BLaER1 treated with 17β-estradiol and CSF1 and Interleukin-3, amounts not matched to agents 10 nM and 100 nM (cell line): ENCODE results near the gene ATG2A.

Experiments used
- H3K27ac ChIP-seq, 11 experiments: shearing (Covaris generic); formaldehyde crosslinking; 2 replicates each; pipeline ENCODE4 v1.8.1; 2022
- H3K27me3 ChIP-seq, 11 experiments: shearing (Covaris generic); formaldehyde crosslinking; 2 replicates each; pipeline ENCODE4 v1.8.1; 2022
- H3K36me3 ChIP-seq, 11 experiments: shearing (Covaris generic); formaldehyde crosslinking; 2 replicates each; pipeline ENCODE4 v1.8.1; 2022
- H3K4me1 ChIP-seq, 10 experiments: shearing (Covaris generic); formaldehyde crosslinking; 2 replicates each; pipeline ENCODE4 v1.8.1; 2022
- H3K4me2 ChIP-seq, 11 experiments: shearing (Covaris generic); formaldehyde crosslinking; 2 replicates each; pipeline ENCODE4 v1.8.1; 2022
- H3K4me3 ChIP-seq, 10 experiments: shearing (Covaris generic); formaldehyde crosslinking; 2 replicates each; pipeline ENCODE4 v1.8.1; 2022
- H3K9ac ChIP-seq, 11 experiments: shearing (Covaris generic); formaldehyde crosslinking; 2 replicates each; pipeline ENCODE4 v1.8.1; 2022
- H3K9me3 ChIP-seq, 11 experiments: shearing (Covaris generic); formaldehyde crosslinking; replicated peaks in 1 of 11; 2 replicates each; pipeline ENCODE4 v1.8.1; 2022
- H4K20me1 ChIP-seq, 11 experiments: shearing (Covaris generic); formaldehyde crosslinking; 2 replicates each; pipeline ENCODE4 v1.8.1; 2022
- Cebpa-rat ChIP-seq, 11 experiments: shearing (Covaris generic); IDR thresholded peaks; 2 replicates each; pipeline ENCODE4 v1.8.1; 2022

Gene ATG2A

DNA sequence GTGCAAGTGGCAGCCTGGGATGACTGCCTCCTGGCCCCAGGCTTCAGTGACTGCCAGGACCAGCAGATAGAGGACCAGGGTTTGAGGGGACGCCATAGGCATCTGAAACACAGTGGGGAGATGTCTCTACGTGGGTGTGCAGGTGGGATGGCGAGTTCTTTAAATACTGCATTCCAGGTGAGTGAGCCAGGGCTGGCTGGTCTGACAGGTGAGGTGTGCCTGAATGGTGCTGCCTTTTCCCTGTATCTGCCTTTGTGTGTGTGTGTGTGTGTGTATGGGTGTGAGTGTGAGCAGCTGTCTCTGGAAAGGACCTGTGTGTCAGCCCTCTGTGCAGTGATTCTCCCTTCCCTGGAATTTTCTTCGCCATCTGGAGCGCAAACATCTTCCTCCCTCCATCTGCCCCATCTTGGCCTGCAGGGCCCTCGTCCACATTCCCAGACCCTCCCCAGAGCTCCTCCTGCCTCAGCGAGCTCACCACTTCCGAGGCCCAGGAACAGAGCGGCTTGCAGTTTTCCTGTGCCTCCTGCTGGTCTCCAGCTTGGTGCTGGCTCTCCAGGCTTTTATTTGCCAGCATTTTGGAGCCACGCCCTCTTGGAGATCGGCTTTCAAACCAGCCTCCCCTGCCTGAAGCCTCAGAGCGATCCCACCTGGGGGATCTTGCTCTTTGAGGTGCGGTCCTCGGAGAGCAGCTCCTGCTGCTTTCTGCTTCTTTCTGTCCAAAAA is 18.5 kb upstream of the ATG2A start, which contains the start of gene GPHA2:
Gene GPHA2, minus strand, starts transcription at position 535 of the 723 bp plus-strand sequence. Its CDS starts 433 bp downstream, at position 102.
- Histone ChIP-seq H3K4me1 (peaks cover 0 to 17% (median 2%) of the 10 kb centered on the region in 10 experiments; a peak in 4 of 20 replicates), H3K4me3 (no peak within 1 kb of the TSS), H3K27ac (no peak within 1 kb of the TSS), H3K9me3 (no peaks in the 10 kb centered on the region), H3K9ac (0 out of 22 replicates have a peak within 1 kb of the TSS, but pooled peaks of 3 of the 11 experiments have one; percentile 1 to 6 (median 5)), H3K27me3 (no peaks in the 10 kb centered on the region), H3K36me3 (peaks cover 15 to 49% (median 24%) of the 10 kb centered on the region in 11 experiments; a peak in 15 of 22 replicates), H4K20me1 (peaks cover 0 to 18% (median 0%) of the 10 kb centered on the region in 11 experiments; a peak in 2 of 22 replicates), H3K4me2 (peak within 1 kb of the TSS in 2 of 11 experiments; percentile 6; a peak in 1 of 22 replicates)
- no peak for TF ChIP-seq Cebpa-rat (IDR thresholded peaks at IDR 0.05)

DNA sequence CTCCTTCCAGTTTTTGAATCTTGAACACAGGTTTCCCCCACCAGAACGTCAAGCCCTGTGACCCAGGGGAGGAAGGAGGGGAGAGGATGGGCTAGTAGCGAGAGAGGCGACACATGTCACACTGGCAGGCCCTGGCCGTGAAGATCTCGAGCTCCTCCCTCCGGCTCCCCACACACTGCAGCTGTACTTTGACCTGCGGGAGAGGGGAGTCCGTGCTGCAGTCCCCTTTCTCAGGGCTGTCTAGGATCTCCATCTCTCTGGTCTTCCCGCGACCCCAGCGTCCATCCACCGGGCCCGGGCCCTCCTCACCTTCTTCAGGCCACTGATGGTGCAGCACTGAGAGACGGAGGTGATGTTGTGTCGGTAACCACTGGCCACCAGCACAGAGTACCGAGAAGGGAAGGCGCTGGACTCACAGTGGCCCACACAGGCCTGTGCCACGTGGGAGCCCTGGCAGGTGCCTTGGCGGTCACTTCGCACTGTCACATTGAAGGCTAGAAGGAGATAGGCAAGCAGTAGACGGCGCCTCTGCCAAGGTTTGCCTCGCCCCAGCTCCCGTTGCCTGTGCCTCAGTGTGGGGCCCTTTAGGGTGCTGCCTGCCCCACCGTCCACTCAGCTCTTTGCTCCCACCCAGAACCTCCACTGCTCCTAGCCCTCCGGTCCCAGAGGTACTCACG is 17.8 kb upstream of the ATG2A start:
- Histone ChIP-seq H3K9me3 (no peaks in the 10 kb centered on the region), H3K27me3 (no peaks in the 10 kb centered on the region), H3K4me2 (no peak overlapping the region), H3K4me3 (no peak overlapping the region), H3K27ac (no peak overlapping the region), H3K36me3 (peaks cover 16 to 56% (median 31%) of the 10 kb centered on the region in 11 experiments; a peak in 15 of 22 replicates), H3K4me1 (peaks cover 0 to 17% (median 2%) of the 10 kb centered on the region in 10 experiments; a peak in 4 of 20 replicates), H3K9ac (0 out of 22 replicates have a peak overlapping the region, but pooled peaks of 1 of the 11 experiments have one; percentile 6), H4K20me1 (peaks cover 0 to 18% (median 0%) of the 10 kb centered on the region in 11 experiments; a peak in 2 of 22 replicates)
- no peak for TF ChIP-seq Cebpa-rat (IDR thresholded peaks at IDR 0.05)

DNA sequence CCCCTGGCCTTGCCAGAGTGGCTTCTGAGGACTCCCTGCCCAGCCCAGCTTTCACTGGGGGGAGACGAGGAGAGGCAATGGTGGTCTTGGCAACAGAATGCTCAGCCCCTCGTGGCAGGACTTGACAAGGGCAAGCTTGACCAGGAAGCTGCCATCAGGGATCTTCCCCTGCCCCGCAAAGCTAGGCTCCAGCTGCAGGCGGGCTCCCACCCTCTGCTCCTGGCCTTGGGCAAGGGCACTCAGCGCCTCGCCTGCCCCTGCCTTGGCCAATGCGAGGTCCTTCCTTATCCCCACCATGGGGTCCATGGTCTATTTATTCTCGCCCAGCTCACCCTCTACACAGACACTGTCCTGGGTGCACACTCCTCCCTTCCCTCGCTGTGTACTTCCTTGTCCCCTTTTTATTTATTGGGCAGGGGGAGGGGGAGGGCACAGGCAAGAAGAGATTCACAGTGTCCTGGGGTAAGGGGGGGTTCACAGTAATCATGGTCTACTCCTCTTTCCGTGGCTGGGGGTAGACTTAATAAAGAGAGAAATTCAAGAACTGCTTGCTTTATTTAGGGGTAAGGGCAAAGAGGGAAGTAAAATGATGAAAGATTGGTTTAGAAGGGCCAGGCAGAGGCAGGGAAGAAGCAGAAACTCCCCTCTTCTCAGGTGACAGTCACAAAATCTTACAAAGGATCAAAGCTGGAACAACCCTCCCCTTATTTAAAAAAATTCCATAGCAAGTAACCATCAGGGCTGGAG is 17.1 kb upstream of the ATG2A start:
- H3K27ac ChIP-seq: no peak overlapping the region
- no peak overlapping the region for H3K4me2 ChIP-seq
- peaks cover 16 to 63% (median 35%) of the 10 kb centered on the region in 11 experiments; a peak in 15 of 22 replicates for H3K36me3 ChIP-seq
- H3K27me3 ChIP-seq: no peaks in the 10 kb centered on the region
- H3K9me3 ChIP-seq: no peaks in the 10 kb centered on the region
- peaks cover 0 to 18% (median 0%) of the 10 kb centered on the region in 11 experiments; a peak in 1 of 22 replicates for H4K20me1 ChIP-seq
- peaks cover 0 to 17% (median 2%) of the 10 kb centered on the region in 10 experiments; a peak in 4 of 20 replicates for H3K4me1 ChIP-seq
- H3K9ac ChIP-seq: 0 out of 22 replicates have a peak overlapping the region, but pooled peaks of 2 of the 11 experiments have one; percentile 6 to 18
- TF ChIP-seq Cebpa-rat (IDR thresholded peaks at IDR 0.05): no peak
- H3K4me3 ChIP-seq: no peak overlapping the region

DNA sequence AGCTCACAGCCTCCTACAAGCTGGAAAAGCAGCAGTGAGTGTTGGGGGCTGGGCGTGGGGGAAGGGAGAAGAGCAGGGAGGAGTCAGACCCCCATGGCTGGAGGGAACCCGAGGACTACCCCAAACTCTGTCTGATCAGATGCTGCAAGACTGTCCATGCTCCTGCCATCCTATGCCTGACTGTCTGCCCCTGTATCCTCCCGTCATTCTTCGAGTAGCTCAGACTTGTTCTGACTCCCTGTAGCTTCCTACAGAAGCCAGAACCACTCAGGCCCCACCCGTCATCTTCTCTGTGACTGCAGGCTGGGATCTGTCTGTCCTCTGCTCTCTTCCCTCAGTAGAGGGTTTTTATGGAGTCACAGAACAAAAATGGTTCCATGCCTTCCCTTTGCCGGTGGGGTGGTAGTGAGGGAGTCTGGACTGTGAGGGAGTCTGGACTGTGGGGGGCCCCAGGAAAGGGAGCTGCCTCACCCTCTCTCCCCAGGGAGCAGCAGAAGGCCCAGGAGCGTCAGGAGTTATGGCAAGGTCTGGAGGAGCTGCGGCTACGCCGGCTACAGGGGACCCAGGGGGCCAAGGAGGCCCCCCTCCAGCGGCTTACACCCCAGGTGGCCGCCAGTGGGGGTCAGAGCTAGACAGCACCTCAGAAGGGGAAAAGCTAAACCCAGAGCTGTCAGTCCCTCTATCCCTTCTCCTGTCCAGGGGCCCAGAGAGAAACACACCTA is 16.4 kb upstream of the ATG2A start:
- Histone ChIP-seq H3K27ac (no peak overlapping the region), H3K4me1 (peaks cover 0 to 17% (median 2%) of the 10 kb centered on the region in 10 experiments; a peak in 4 of 20 replicates), H4K20me1 (peaks cover 0 to 18% (median 0%) of the 10 kb centered on the region in 11 experiments; a peak in 1 of 22 replicates), H3K9ac (0 out of 22 replicates have a peak overlapping the region, but pooled peaks of 1 of the 11 experiments have one; percentile 18), H3K9me3 (no peaks in the 10 kb centered on the region), H3K4me2 (no peak overlapping the region), H3K36me3 (peaks cover 16 to 70% (median 35%) of the 10 kb centered on the region in 11 experiments; a peak in 15 of 22 replicates), H3K4me3 (no peak overlapping the region), H3K27me3 (no peaks in the 10 kb centered on the region)
- TF ChIP-seq Cebpa-rat (IDR thresholded peaks at IDR 0.05): no peak

DNA sequence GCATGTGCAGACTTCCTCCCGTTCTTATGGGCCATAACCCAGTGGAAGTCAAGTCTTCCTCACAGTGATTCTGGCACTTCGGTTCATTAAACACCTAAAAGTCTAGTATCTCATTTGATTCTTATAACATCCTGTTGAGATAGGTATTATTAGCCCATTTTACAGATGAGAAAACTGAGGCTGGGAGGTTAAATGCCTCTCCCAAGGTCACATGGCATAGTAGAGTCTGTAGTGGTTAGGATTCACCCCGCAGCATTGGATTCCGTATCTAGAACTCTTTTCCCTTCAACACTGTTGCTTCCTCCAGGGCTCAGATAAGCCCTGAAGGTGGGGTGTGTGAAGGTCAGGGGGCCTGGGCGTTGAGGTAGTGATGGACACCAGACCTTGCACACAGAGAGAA is 15.3 kb upstream of the ATG2A start:
- Histone ChIP-seq H4K20me1 (peaks cover 0 to 18% (median 0%) of the 10 kb centered on the region in 11 experiments; a peak in 1 of 22 replicates), H3K36me3 (peaks cover 16 to 80% (median 35%) of the 10 kb centered on the region in 11 experiments; a peak in 15 of 22 replicates)

DNA sequence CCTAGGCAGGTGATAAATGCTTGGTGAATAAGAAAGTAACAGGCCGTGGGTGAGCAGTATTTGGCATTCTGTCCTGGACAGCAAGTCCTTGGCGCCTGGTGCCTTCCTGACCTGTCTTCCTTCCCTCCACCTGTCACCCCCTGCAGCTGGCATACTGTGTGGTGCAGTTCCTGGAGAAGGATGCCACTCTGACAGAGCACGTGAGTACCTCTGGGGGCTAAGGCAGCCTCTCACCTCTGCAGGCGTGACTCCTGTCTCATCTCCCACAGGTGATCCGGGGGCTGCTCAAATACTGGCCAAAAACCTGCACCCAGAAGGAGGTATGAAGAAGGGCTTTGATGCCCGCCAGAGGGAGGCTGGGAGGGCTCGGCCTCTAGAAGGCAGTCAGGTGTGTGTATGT is 14.3 kb upstream of the ATG2A start:
- Histone ChIP-seq H3K4me2 (no peak overlapping the region), H3K9me3 (no peaks in the 10 kb centered on the region), H3K27ac (no peak overlapping the region), H3K27me3 (no peaks in the 10 kb centered on the region; a peak in 1 of 22 replicates), H3K36me3 (peaks cover 16 to 88% (median 35%) of the 10 kb centered on the region in 11 experiments; a peak in 15 of 22 replicates), H3K9ac (no peak overlapping the region), H4K20me1 (peaks cover 0 to 26% (median 0%) of the 10 kb centered on the region in 11 experiments; a peak in 6 of 22 replicates), H3K4me1 (peaks cover 0 to 10% (median under 1%) of the 10 kb centered on the region in 10 experiments; a peak in 7 of 20 replicates), H3K4me3 (no peak overlapping the region)
- no peak for TF ChIP-seq Cebpa-rat (IDR thresholded peaks at IDR 0.05)

More for the DNA sequence above, 15.3 kb upstream of the ATG2A start:
- peaks cover 0 to 17% (median 2%) of the 10 kb centered on the region in 10 experiments; a peak in 4 of 20 replicates for H3K4me1 ChIP-seq
- TF ChIP-seq Cebpa-rat (IDR thresholded peaks at IDR 0.05): no peak
- no peak overlapping the region for H3K4me2 ChIP-seq
- H3K27me3 ChIP-seq: no peaks in the 10 kb centered on the region
- no peaks in the 10 kb centered on the region for H3K9me3 ChIP-seq
- H3K9ac ChIP-seq: no peak overlapping the region
- no peak overlapping the region for H3K27ac ChIP-seq
- H3K4me3 ChIP-seq: no peak overlapping the region

DNA sequence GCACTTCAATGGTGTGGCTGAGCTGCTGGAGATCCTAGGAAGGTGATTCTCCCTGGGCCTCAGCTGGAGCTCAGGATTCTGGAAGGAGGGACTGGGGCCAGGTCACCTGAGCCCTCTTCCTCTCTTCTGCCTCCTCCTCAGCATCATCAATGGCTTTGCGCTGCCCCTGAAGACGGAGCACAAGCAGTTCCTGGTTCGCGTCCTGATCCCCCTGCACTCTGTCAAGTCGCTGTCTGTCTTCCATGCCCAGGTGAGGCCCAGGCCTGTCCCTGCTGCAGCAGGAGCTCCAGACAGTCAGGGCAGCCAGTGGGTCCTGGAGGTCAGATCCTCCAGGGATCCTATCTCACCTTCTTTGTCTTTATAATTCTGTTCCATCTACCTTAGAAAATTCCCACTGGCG is 13.3 kb upstream of the ATG2A start:
- H3K27me3 ChIP-seq: peaks cover 0 to 2% (median 0%) of the 10 kb centered on the region in 11 experiments; a peak in 5 of 22 replicates
- H3K36me3 ChIP-seq: peaks cover 16 to 87% (median 35%) of the 10 kb centered on the region in 11 experiments; a peak in 15 of 22 replicates
- no peak overlapping the region for H3K9ac ChIP-seq
- no peak overlapping the region for H3K4me3 ChIP-seq
- no peak for TF ChIP-seq Cebpa-rat (IDR thresholded peaks at IDR 0.05)
- H3K4me1 ChIP-seq: peaks cover 5 to 18% (median 9%) of the 10 kb centered on the region in 10 experiments; a peak in 19 of 20 replicates
- H3K27ac ChIP-seq: no peak overlapping the region
- H4K20me1 ChIP-seq: peaks cover 0 to 32% (median 0%) of the 10 kb centered on the region in 11 experiments; a peak in 6 of 22 replicates
- H3K4me2 ChIP-seq: no peak overlapping the region
- no peaks in the 10 kb centered on the region for H3K9me3 ChIP-seq
